Mesothelial cell of epicardium (in vitro differentiated cells): Measurements from ENCODE around the gene GPC6. TPM values are rescaled to one million over a fixed set of nuclear protein-coding genes. Genes with fewer than 3 reads are reported as not detected.

Source experiments
- DNase-seq, 2 experiments: peaks; one replicate each; pipeline ENCODE4 v3.0.0; 2021; ENCODE audit warnings: low spot score in 2 of 2; ENCODE audit not compliant: unreplicated experiment in 2 of 2
- H3K27ac Mint-ChIP-seq: 2 replicates; pipeline ENCODE4 v1.8.0; 2021; ENCODE audit warnings: mixed read lengths
- H3K27me3 Mint-ChIP-seq: 2 replicates; pipeline ENCODE4 v1.8.0; 2021; ENCODE audit warnings: low read depth, mixed read lengths
- H3K36me3 Mint-ChIP-seq: 2 replicates; pipeline ENCODE4 v1.8.0; 2021; ENCODE audit warnings: mixed read lengths
- H3K4me1 Mint-ChIP-seq: 2 replicates; pipeline ENCODE4 v1.8.0; 2021; ENCODE audit warnings: mixed read lengths
- H3K4me3 Mint-ChIP-seq: 2 replicates; pipeline ENCODE4 v1.8.0; 2021; ENCODE audit warnings: mild to moderate bottlenecking, moderate library complexity, mixed read lengths
- H3K9me3 Mint-ChIP-seq: 2 replicates; pipeline ENCODE4 v1.8.0; 2021; ENCODE audit warnings: mixed read lengths
- total RNA-seq: library from RNA; stranded (reverse); gene quantifications from 3 replicates; pipeline ENCODE4 v1.2.1, GENCODE V29; 2021
- TF ChIP-seq, protein P1 (sequence below): fragments of 200-600 bp; sonication (generic); IDR thresholded peaks from one replicate; pipeline ENCODE4 v1.5.0; 2021; ENCODE audit warnings: antibody characterized with exemption; ENCODE audit not compliant: unreplicated experiment

Gene GPC6
- total RNA-seq, 1 donor from 2014 or later = 112 TPM

- peaks cover 6% of the 10 kb centered on the region for H3K36me3 Mint-ChIP-seq
- TF ChIP-seq, protein P1, sequence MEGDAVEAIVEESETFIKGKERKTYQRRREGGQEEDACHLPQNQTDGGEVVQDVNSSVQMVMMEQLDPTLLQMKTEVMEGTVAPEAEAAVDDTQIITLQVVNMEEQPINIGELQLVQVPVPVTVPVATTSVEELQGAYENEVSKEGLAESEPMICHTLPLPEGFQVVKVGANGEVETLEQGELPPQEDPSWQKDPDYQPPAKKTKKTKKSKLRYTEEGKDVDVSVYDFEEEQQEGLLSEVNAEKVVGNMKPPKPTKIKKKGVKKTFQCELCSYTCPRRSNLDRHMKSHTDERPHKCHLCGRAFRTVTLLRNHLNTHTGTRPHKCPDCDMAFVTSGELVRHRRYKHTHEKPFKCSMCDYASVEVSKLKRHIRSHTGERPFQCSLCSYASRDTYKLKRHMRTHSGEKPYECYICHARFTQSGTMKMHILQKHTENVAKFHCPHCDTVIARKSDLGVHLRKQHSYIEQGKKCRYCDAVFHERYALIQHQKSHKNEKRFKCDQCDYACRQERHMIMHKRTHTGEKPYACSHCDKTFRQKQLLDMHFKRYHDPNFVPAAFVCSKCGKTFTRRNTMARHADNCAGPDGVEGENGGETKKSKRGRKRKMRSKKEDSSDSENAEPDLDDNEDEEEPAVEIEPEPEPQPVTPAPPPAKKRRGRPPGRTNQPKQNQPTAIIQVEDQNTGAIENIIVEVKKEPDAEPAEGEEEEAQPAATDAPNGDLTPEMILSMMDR = no peak
- DNase-seq = no peak
- peaks cover 10% of the 10 kb centered on the region for H3K9me3 Mint-ChIP-seq
- peaks cover 13% of the 10 kb centered on the region for H3K4me1 Mint-ChIP-seq
- no peak overlapping the region for H3K4me3 Mint-ChIP-seq
- H3K27ac Mint-ChIP-seq = no peak overlapping the region
- H3K27me3 Mint-ChIP-seq = no peaks in the 10 kb centered on the region
Observed at GRCh38 chr13:93625536-93625935, 398.9 kb downstream of the GPC6 start.

GRCh38 chr13:93628136-93628797, 401.7 kb downstream of the GPC6 start:
- no peak overlapping the region for H3K4me3 Mint-ChIP-seq
- TF ChIP-seq, protein P1 = no peak
- H3K36me3 Mint-ChIP-seq = peaks cover 6% of the 10 kb centered on the region
- H3K9me3 Mint-ChIP-seq = peaks cover 10% of the 10 kb centered on the region
- no peak for DNase-seq
- no peaks in the 10 kb centered on the region for H3K27me3 Mint-ChIP-seq
- H3K4me1 Mint-ChIP-seq = peaks cover 13% of the 10 kb centered on the region
- no peak overlapping the region for H3K27ac Mint-ChIP-seq

DNA sequence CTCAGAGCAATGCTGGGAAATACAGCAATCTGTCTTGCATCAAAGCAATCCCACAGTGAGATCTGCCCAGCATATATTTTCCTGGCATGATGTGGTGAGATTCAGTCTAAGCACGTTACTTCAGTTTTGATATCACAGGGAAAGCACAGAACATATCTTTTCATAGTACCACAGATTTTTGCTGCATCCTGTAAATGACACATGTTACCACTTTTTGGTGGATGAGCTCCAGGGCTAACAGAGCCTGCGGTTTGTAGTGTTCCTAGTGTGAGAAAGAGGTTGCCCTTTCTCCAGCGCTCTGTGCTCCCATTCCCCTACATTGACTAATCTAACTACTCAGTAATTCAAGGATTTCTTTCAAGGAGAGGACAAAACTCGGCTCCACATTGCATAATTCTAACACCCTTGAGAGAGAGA, 409.0 kb downstream of the GPC6 start:
- Mint-ChIP-seq H3K27ac (no peak overlapping the region), H3K4me3 (no peak overlapping the region), H3K27me3 (no peaks in the 10 kb centered on the region), H3K36me3 (no peaks in the 10 kb centered on the region), H3K9me3 (no peaks in the 10 kb centered on the region), H3K4me1 (peaks cover 14% of the 10 kb centered on the region)
- TF ChIP-seq, protein P1 = no peak
- DNase-seq = no peak

GRCh38 chr13:93637852-93638251, 411.2 kb downstream of the GPC6 start:
- TF ChIP-seq, protein P1 = no peak
- Mint-ChIP-seq H3K9me3 (peaks cover 5% of the 10 kb centered on the region), H3K4me3 (no peak overlapping the region), H3K4me1 (peaks cover 14% of the 10 kb centered on the region), H3K36me3 (peaks cover 3% of the 10 kb centered on the region), H3K27ac (no peak overlapping the region), H3K27me3 (no peaks in the 10 kb centered on the region)
- DNase-seq = no peak

DNA sequence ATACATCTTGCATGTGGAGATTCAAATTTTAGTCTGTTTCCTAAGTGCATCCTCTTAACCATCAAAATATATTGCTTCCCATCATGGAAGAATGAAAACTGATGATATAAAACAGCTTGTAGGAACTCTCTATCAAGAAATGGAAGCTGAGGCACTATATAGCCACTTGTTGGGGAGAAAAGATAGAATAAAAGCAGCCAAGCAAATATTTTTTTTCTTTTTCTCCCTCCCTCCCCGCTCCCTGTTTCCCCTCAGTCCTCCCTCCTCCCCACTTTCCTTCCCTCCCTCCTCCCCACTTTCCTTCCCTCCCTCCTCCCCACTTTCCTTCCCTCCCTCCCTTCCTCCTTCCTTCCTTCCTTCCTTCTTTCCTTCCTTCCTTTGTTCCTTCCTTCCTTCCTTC, 413.8 kb downstream of the GPC6 start:
- Mint-ChIP-seq H3K9me3 (peaks cover 5% of the 10 kb centered on the region), H3K4me1 (peaks cover 25% of the 10 kb centered on the region), H3K4me3 (no peak overlapping the region), H3K27ac (no peak overlapping the region), H3K36me3 (peaks cover 3% of the 10 kb centered on the region), H3K27me3 (no peaks in the 10 kb centered on the region)
- TF ChIP-seq, protein P1 = no peak
- no peak for DNase-seq
